SH-SY5Y (cell line): ENCODE measurements around the gene ANAPC10.

Source experiments
- GATA2 ChIP-seq: IDR thresholded peaks from 2 replicates; pipeline ENCODE4 v1.6.1; 2011; ENCODE audit warnings: mild to moderate bottlenecking, low read depth, low read length
- GATA3 ChIP-seq: IDR thresholded peaks from 2 replicates; pipeline ENCODE4 v1.6.1; 2011; ENCODE audit warnings: low read depth, mild to moderate bottlenecking, low read length, moderate library complexity

The ANAPC10 gene

GRCh38 chr4:145093638-145094037, 4.4 kb downstream of the ANAPC10 start:
- TF ChIP-seq GATA2 (no peak), GATA3 (no peak)

GRCh38 chr4:145090380-145090779, 7.6 kb downstream of the ANAPC10 start:
- no peak for TF ChIP-seq GATA3
- TF ChIP-seq GATA2: no peak

GRCh38 chr4:145083891-145084605, 13.9 kb downstream of the ANAPC10 start:
- no peak for TF ChIP-seq GATA3
- no peak for TF ChIP-seq GATA2

GRCh38 chr4:145081756-145082155, 16.2 kb downstream of the ANAPC10 start:
- TF ChIP-seq GATA2 (no peak), GATA3 (no peak)

GRCh38 chr4:145076469-145076855, 21.5 kb downstream of the ANAPC10 start:
- TF ChIP-seq GATA2: no peak
- no peak for TF ChIP-seq GATA3

GRCh38 chr4:145075742-145076468, 22.1 kb downstream of the ANAPC10 start:
- no peak for TF ChIP-seq GATA3
- no peak for TF ChIP-seq GATA2

- TF ChIP-seq GATA3 (no peak), GATA2 (no peak)
These were observed 26.4 kb downstream of the ANAPC10 start for GRCh38 chr4:145071560-145071959.

- no peak for TF ChIP-seq GATA2
- TF ChIP-seq GATA3: no peak
These were observed 28.6 kb downstream of the ANAPC10 start for GRCh38 chr4:145069361-145069760.

- TF ChIP-seq GATA2 (no peak), GATA3 (no peak)
These were observed 31.9 kb downstream of the ANAPC10 start for GRCh38 chr4:145066063-145066501.

GRCh38 chr4:145061318-145061920, 36.6 kb downstream of the ANAPC10 start:
- TF ChIP-seq GATA2 (no peak), GATA3 (no peak)

- no peak for TF ChIP-seq GATA2
- TF ChIP-seq GATA3: no peak
These were observed 39.7 kb downstream of the ANAPC10 start for GRCh38 chr4:145058256-145058655.

- TF ChIP-seq GATA2 (no peak), GATA3 (no peak)
These were observed 41.5 kb downstream of the ANAPC10 start for GRCh38 chr4:145056325-145057130.

- TF ChIP-seq GATA2 (no peak), GATA3 (no peak)
These were observed 42.3 kb downstream of the ANAPC10 start for GRCh38 chr4:145055533-145056257.

GRCh38 chr4:145049241-145049640, 48.8 kb downstream of the ANAPC10 start:
- TF ChIP-seq GATA2 (no peak), GATA3 (no peak)
